ENCODE data around the gene KRTAP13-4. TPM values are rescaled to one million over a fixed set of nuclear protein-coding genes. Genes with fewer than 3 reads are reported as not detected.

Gene KRTAP13-4
- total RNA-seq, 1 experiment from 2014 or later = not detected

- CTCF ChIA-PET = no interaction called here
- no peaks in the 10 kb centered on the region for H3K9me3 ChIP-seq (ENCODE audit: control insufficient read depth, insufficient read depth, low read depth, low read length)
- no peak for TF ChIP-seq SIN3A (IDR thresholded peaks at IDR 0.05; ENCODE audit: borderline replicate concordance, insufficient read depth, low read depth, low read length)
- TF ChIP-seq TCF7L2 (IDR thresholded peaks at IDR 0.05; ENCODE audit: low read depth, low read length) = no peak
- TF ChIP-seq POLR2AphosphoS5 (IDR thresholded peaks at IDR 0.05; ENCODE audit: low read depth, low read length) = no peak
- TF ChIP-seq CTCF (IDR thresholded peaks at IDR 0.05) = no peak
- no peak for TF ChIP-seq REST (IDR thresholded peaks at IDR 0.05; ENCODE audit: insufficient read depth in 1 of 2, low read depth in 2 of 2, low read length in 1 of 2)
- no peak within 1 kb of the TSS for H3K4me3 ChIP-seq (ENCODE audit: low read depth in 2 of 2, low read length in 2 of 2)
- DNase-seq (ENCODE audit: low read depth, low spot score) (no peak), ATAC-seq (no peak)
- no peaks in the 10 kb centered on the region for H3K36me3 ChIP-seq (ENCODE audit: control insufficient read depth, insufficient read depth, low read length)
- H3K27ac ChIP-seq (ENCODE audit: low read length) = no peak within 1 kb of the TSS
- no TSS peak for BruUV-seq (replicated peaks)
- POLR2A ChIA-PET = no interaction called here
- in situ Hi-C loops (cut with HindIII; ENCODE audit: low pct_unique_long_range_greater_than_20kb, low sequenced_read_pairs) = no loop called here
- H3K4me1 ChIP-seq (ENCODE audit: control insufficient read depth, insufficient read depth, low read length) = no peaks in the 10 kb centered on the region
- no peaks in the 10 kb centered on the region for H3K27me3 ChIP-seq (ENCODE audit: control insufficient read depth, insufficient read depth, low read length)
- intact Hi-C loops (cut with micrococcal nuclease; ENCODE audit: unreplicated experiment) = no loop called here
Measured at GRCh38 chr21:30439975-30440374, 10.0 kb downstream of the KRTAP13-4 start, which contains the start of gene KRTAP15-1. Gene KRTAP15-1 (plus strand): TSS chr21:30440275. CDS start chr21:30440328, 53 bp downstream.

GRCh38 chr21:30443226-30443625, 13.2 kb downstream of the KRTAP13-4 start:
- ATAC-seq (no peak), DNase-seq (ENCODE audit: low read depth, low spot score) (no peak)
- no peak overlapping the region for H3K4me3 ChIP-seq (ENCODE audit: low read depth in 2 of 2, low read length in 2 of 2)
- H3K4me1 ChIP-seq (ENCODE audit: control insufficient read depth, insufficient read depth, low read length) = no peaks in the 10 kb centered on the region
- POLR2A ChIA-PET = no interaction called here
- no peaks in the 10 kb centered on the region for H3K36me3 ChIP-seq (ENCODE audit: control insufficient read depth, insufficient read depth, low read length)
- CTCF ChIA-PET = no interaction called here
- no peaks in the 10 kb centered on the region for H3K27me3 ChIP-seq (ENCODE audit: control insufficient read depth, insufficient read depth, low read length)
- TF ChIP-seq TCF7L2 (IDR thresholded peaks at IDR 0.05; ENCODE audit: low read depth, low read length) (no peak), SIN3A (IDR thresholded peaks at IDR 0.05; ENCODE audit: borderline replicate concordance, insufficient read depth, low read depth, low read length) (no peak), REST (IDR thresholded peaks at IDR 0.05; ENCODE audit: insufficient read depth in 1 of 2, low read depth in 2 of 2, low read length in 1 of 2) (no peak), CTCF (IDR thresholded peaks at IDR 0.05) (no peak), POLR2AphosphoS5 (IDR thresholded peaks at IDR 0.05; ENCODE audit: low read depth, low read length) (no peak)
- intact Hi-C loops (cut with micrococcal nuclease; ENCODE audit: unreplicated experiment) (no loop called here), in situ Hi-C loops (cut with HindIII; ENCODE audit: low pct_unique_long_range_greater_than_20kb, low sequenced_read_pairs) (no loop called here)
- no TSS peak for BruUV-seq (replicated peaks)
- no peaks in the 10 kb centered on the region for H3K9me3 ChIP-seq (ENCODE audit: control insufficient read depth, insufficient read depth, low read depth, low read length)
- no peak overlapping the region for H3K27ac ChIP-seq (ENCODE audit: low read length)
